AG08395 (cell line): ENCODE results near the gene BLOC1S5.
"Not testable (repeated sequence)": the region's sequence is repeated elsewhere in the genome, so short reads cannot be mapped to it uniquely, and the experiment has no call there.

ENCODE experiments used
- DNase-seq: peaks from one replicate; pipeline ENCODE4 v3.0.0; 2012; ENCODE audit warnings: mixed read lengths, low spot score

Gene BLOC1S5

GRCh38 chr6:7992002-7992815 lies 72.0 kb downstream of the BLOC1S5 start:
- peak; percentile 82 for DNase-seq

DNA sequence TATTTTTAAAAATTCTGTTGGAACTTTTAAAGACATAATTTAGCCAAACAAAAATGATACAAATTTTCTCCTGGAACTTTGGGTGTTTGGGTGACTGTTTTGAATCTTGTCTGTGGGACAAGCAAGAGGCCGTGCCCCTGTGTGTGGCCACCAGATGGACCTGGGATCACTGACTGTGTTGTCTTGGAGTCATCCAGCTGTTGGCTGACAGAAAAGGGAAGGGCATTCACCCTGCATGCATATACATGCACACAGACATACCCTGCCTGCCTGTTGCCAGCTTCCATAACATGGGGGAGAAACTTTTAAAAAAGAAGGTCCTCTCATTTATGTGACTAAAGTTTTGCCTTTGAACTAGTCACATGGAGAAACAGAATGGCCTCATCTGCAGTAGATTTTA lies 72.7 kb downstream of the BLOC1S5 start:
- no peak for DNase-seq

GRCh38 chr6:7986219-7986618 lies 78.0 kb downstream of the BLOC1S5 start:
- no peak for DNase-seq

- DNase-seq: not testable (repeated sequence)
These were observed 80.2 kb downstream of the BLOC1S5 start for GRCh38 chr6:7983967-7984366.

DNA sequence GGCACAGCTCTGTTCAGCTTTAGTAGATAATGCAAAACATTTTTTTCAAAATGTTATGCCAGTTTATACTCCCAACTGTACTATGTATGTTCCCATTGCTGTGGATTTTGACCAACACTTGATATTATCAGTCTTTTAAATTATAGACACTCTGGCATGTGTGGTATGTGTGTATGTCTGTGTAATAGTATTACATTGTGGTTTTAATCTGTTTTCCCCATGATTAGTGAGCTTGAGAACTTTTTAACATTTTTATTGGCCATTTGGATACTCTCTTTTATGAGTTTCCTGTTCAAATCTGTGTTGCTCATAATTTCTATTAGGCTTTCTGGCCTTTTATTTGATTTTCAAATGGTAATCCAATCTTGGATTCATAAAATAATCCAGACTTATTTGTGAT lies 84.4 kb downstream of the BLOC1S5 start:
- DNase-seq: no peak

DNA sequence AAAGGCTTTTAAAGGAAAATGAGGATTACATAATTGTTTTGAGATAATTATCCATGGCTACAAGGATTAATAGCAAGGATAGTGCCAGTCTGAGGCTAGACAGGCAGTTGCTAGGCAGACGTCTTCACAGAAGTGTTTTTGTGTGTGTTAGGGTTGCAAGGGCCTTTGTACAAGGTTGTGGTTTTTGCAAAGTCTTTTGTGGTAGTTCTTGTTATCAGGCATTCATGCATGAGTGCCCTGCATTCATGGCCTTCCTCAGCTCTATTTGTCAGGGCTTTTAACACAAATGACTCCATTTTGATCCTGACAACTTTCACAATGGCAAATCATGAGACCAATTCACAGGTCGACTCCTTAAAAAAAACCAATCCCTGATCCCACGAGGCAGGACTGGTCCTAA lies 85.5 kb downstream of the BLOC1S5 start:
- DNase-seq: no peak

GRCh38 chr6:7976485-7977056 lies 87.6 kb downstream of the BLOC1S5 start:
- DNase-seq: peak; percentile 10

- no peak for DNase-seq
These were observed 88.4 kb downstream of the BLOC1S5 start for GRCh38 chr6:7975764-7976146.

DNA sequence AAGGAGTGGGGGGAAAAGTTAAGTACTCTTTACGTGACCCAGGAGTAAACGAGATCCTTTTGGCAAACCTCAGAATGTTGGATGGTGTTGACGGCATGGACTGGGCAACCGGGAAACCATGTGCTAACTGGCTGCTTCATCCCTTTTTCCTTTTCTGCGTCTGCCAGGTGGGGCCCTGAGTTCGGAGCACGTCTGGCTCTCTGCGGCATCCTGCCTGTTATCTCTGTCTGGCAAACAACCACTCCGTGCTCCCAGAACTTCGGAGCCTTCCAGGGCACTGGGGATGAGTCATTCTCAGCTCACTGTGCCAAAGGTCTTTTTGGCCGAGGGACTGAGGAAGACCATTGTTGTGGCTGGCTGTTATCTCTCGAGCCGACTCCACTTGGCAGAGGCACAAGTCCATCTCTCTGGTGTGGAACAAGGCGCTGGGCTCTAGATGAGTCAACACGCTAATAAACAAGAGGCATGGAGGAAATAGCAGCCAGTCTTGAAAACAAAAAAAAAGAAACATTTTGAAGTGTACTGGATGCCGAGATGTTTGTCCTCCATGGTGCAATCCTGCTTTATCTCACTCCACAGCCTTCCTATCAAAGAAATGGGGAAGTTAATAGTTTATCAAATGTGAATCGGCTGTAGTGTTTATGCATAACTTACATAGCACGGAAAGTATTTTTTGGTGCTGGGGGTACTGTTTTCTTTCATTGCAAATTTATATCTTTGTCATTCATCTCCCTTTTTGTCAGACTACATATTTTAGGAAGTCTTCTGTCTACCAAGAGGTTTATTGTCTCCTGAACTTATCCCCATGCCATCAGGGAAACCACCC lies 89.0 kb downstream of the BLOC1S5 start:
- DNase-seq: peak; percentile 90

DNA sequence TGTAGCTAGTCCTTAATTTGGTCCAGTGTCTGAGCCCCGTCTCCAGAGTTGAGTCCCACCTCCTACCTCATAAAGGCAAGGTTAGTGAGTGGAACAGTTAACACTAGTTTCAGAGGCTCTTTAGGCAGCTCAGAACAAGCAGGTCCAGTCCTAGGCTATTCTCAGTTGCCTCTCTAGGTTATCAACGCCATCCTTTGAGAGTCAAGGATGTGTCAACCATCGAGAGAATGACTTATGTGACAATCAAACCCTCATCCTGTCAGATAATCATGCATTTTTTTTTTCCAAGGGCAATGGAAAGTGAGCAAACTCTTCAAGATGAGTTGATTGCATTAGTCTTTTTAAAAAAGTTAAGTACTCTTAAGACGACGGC lies 89.6 kb downstream of the BLOC1S5 start:
- DNase-seq: no peak

DNA sequence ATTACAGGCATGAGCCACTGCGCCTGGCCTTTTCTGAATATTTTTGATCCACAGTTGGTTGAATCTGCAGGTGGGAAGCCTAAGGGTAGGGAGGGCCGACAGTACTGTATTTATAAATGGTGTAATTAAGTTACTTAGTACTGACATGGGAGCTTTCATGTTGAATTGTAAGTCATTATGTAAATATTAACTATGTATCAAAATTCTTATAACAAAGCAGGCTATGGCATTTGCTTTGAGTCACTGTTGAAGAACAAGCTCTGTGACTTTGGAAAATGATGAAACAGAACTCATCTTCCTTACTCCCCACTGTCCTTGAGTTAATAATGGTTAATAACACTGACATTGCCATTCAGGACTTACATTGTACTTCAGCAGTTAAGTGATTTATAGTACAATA lies 90.6 kb downstream of the BLOC1S5 start:
- no peak for DNase-seq

DNA sequence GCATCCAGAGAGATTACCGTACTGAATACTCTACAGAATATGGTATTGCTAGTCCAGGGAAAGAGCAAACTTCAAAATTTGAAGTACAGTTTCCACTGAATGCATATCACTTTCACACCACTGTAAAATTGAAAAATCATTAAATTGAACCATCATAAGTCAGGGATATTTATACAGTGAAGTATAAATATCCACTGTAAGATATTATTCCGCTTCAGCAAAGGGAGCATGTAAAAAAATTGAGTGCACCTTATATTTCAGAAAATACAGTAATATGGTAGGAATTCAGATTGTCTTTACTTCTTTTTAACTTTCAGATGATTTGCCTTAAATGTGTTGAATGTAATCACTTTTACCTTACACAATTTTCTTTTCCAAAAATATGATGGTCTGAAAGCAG lies 92.7 kb downstream of the BLOC1S5 start:
- no peak for DNase-seq

DNA sequence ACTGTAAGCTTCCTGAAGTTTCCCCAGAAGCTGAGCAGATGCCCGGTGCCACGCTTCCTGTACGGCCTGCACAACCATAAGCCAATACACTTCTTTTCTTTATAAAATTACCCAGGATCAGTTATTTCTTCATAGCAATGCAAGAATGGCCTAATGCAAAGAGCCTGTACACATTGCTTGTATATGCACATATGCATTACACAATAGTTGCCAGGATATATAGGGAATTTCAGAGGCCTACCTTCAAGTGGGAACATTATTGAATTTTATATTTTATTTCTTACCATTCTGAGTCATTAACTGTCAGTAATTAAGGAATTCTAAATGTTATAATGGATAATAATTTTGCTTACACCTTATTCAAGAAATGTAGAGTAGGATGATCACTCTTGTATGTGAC lies 93.6 kb downstream of the BLOC1S5 start:
- no peak for DNase-seq
